Vagina (tissue), 2 donors: ENCODE results near the gene EMC10.

Experiments
- POLR2AphosphoS5 ChIP-seq, 2 donors: sonication (generic); formaldehyde crosslinking; IDR thresholded peaks; one replicate each; pipeline ENCODE4 v1.9.0; 2017; ENCODE audit warnings: antibody characterized with exemption in 2 of 2, mild to moderate bottlenecking in 2 of 2, low read depth in 1 of 2; ENCODE audit not compliant: insufficient read depth in 1 of 2
- TF ChIP-seq, protein P1 (sequence below), 3 experiments: fragments of 450-650 bp in 2 of 3; fragments of 200-600 bp in 1 of 3; sonication (generic) in 1 of 3; IDR thresholded peaks; one replicate each; pipeline ENCODE4 v1.5.1; 2017 to 2019; ENCODE audit warnings: antibody characterized with exemption in 3 of 3, mild to moderate bottlenecking in 2 of 3, moderate library complexity in 2 of 3

DNA sequence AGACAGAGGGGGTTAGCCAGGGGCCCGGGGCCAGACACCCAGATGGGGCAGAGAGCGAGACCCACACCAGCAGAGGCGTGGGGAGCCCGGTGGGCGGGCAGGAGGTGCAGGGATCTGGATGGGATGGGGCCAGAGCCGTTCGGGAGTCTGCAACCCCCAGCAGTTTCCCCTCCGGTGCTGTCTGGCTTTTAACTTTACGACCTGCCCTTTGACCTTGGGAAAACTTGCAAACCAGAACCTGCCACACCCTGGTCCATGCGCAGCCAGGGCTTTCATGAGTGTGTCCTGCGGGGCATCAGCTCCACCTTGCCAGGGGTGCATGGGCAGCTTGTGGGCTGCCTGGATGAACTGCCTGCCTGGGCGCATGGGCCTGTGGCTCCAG is 24.9 kb downstream of the EMC10 start:
- TF ChIP-seq, protein P1, sequence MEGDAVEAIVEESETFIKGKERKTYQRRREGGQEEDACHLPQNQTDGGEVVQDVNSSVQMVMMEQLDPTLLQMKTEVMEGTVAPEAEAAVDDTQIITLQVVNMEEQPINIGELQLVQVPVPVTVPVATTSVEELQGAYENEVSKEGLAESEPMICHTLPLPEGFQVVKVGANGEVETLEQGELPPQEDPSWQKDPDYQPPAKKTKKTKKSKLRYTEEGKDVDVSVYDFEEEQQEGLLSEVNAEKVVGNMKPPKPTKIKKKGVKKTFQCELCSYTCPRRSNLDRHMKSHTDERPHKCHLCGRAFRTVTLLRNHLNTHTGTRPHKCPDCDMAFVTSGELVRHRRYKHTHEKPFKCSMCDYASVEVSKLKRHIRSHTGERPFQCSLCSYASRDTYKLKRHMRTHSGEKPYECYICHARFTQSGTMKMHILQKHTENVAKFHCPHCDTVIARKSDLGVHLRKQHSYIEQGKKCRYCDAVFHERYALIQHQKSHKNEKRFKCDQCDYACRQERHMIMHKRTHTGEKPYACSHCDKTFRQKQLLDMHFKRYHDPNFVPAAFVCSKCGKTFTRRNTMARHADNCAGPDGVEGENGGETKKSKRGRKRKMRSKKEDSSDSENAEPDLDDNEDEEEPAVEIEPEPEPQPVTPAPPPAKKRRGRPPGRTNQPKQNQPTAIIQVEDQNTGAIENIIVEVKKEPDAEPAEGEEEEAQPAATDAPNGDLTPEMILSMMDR (IDR thresholded peaks at IDR 0.05) = no peak
- no peak for TF ChIP-seq POLR2AphosphoS5 (IDR thresholded peaks at IDR 0.05; ENCODE audit: insufficient read depth in 1 of 2, low read depth in 1 of 2)
